OCI-LY3 (cell line): ENCODE measurements around the gene TEX26.

Source experiments
- CTCF ChIP-seq: fragments of 200-600, 300-600 bp; sonication (generic); IDR thresholded peaks from 2 replicates; pipeline ENCODE4 v1.5.1; 2014; ENCODE audit warnings: antibody characterized with exemption, low read length, low read depth
- EZH2phosphoT487 ChIP-seq: fragments of 200-600 bp; shearing (Covaris generic); IDR thresholded peaks from 2 replicates; pipeline ENCODE4 v1.6.1; 2018; ENCODE audit warnings: antibody characterized with exemption, mixed run types, low read depth

GRCh38 chr13:30998136-30999088 is 66.0 kb downstream of the TEX26 start:
- TF ChIP-seq CTCF (no peak), EZH2phosphoT487 (no peak)
